B cell (primary cell): ENCODE measurements around the gene PIGZ.

Source experiments
- CTCF ChIP-seq: fragments of 200-600 bp; IDR thresholded peaks from one replicate; pipeline ENCODE4 v1.8.0; 2022; ENCODE audit warnings: antibody characterized with exemption, mild to moderate bottlenecking
- EZH2 ChIP-seq: IDR thresholded peaks from 2 replicates; pipeline ENCODE4 v1.6.1; 2012; ENCODE audit warnings: borderline replicate concordance, low read depth, mild to moderate bottlenecking, moderate library complexity, low read length; ENCODE audit not compliant: insufficient read depth, poor library complexity, severe bottlenecking

- TF ChIP-seq CTCF, result no peak
- TF ChIP-seq EZH2, result no peak
These were observed 6.3 kb downstream of the PIGZ start for GRCh38 chr3:196962108-196962929.
